Putamen (tissue), 1 donor: ENCODE results near the gene RFWD3.
"Not testable (repeated sequence)": the region's sequence is repeated elsewhere in the genome, so short reads cannot be mapped to it uniquely, and the experiment has no call there.

ENCODE experiments used
- DNase-seq: peaks from one replicate; pipeline ENCODE4 v3.0.0-alpha.2; 2016; ENCODE audit warnings: low spot score

RFWD3 gene

GRCh38 chr16:74666010-74666421 lies 661 bp downstream of the RFWD3 start:
- no peak for DNase-seq

- DNase-seq = no peak
These were observed 5.6 kb downstream of the RFWD3 start for GRCh38 chr16:74661064-74661463.

DNA sequence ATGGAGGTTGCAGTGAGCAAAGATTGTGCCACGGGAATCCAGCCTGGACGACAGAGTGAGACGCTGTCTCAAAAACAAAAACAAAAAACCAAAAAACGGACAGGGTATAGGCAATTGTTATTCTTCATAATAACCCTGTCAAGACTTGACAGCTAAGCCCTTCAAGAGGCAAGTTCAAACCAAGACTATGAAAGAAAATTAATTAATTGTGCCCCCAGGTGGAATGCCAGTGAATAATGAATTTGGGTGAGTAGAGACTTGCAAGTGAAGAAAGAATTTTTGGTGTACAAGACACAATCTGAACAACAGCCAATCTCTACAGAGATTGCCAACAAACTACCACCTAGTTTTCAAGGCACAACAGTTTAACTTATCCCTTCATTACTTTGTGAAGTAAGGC lies 6.3 kb downstream of the RFWD3 start:
- no peak for DNase-seq

- no peak for DNase-seq
These were observed 7.6 kb downstream of the RFWD3 start for GRCh38 chr16:74659041-74659440.

DNA sequence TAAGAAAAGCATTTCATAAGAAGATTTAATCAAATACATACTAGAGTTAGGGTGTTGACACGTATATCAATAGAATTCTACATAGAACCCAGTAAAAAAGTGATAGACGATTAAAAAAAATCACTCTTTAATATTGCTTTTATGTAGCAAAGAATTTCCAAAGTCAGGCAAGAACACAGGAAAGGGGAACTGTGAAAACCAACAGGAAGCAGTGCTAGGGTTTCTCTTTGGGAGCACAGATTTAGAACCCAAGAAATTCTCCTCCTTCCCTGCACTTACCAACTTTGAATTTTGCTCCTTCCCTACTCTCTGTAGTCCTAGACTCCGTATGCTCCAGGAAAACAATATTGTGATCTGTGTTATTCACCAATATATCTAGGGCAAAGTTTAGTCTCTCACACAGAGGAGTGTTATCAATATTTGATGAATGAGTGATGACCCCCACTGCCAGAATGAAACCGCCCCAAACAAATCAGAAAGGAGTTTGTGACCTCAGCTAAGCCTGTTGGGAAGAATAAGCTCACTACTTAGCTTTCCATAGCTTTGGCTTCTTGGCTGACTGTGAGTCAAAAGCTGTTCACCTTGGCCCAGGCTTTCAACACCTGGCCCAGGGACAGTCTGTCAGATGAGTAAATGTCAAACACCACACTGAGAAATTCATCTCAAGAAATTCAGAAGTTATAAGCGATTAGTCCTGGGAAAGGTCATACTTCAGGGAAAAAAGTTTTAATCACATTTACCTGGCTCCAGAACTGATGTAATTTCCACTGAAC lies 8.6 kb downstream of the RFWD3 start:
- no peak for DNase-seq

DNA sequence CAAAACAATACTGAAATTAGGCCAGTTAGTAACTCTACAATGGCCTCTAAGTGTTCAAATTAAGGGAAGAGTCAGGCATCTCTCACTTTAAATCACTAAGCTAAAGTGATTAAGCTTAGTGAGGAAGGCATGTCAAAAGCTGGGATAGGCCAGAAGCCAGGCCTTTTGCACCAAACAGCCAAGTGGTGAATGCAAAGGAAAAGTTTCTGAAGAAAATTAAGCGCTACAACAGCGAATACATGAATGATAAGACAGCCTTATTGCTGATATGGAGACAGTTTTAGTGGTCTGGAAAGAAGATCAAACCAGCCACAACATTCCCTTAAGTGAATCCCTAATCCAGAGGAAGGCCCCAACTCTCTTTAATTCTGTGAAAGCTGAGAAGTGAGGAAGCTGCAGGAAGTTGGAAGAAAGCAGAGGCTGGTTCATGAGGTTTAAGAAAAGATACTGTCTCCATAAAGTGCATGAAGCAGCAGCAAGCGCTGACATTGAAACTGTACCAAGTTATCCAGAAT lies 12.1 kb downstream of the RFWD3 start:
- no peak for DNase-seq

- not testable (repeated sequence) for DNase-seq
These were observed 13.8 kb downstream of the RFWD3 start for GRCh38 chr16:74652883-74653282.

DNA sequence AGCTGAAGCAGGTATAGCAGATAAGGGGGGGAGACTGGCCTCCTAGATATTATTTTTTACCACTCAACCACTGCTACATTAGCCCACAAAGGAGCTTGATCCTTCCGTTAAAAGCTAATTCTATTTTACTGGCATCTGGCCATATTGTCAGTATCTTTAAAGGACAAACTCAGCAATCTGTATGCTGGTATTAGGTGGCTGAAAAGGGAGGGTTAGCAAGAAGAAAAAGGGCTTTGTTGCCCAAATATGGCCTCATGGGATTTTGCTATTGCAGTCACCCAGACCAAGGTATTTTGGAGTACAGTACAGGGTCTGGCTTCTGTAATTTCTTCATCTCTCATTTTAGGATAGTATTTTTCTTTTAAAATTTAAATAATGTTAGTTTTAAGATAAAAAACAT lies 14.4 kb downstream of the RFWD3 start:
- no peak for DNase-seq

DNA sequence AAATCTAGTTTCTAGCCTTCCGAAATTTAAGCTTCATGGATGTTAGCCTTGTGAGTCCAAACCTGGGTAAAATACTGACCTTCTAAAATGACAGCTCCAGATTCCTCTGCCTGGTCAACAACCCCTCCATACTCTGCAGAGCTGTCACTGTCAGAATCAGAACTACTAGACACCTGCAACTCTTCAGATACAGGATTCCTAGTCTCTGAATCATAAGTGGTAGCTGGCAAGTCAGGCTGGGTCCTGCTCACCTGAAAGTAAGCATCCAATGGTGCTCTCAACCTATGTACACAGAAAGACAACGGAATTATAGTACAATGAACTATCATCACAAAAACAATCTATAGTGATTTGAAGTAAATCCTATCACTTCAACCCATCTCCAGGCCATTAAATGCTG lies 14.8 kb downstream of the RFWD3 start:
- DNase-seq = no peak

DNA sequence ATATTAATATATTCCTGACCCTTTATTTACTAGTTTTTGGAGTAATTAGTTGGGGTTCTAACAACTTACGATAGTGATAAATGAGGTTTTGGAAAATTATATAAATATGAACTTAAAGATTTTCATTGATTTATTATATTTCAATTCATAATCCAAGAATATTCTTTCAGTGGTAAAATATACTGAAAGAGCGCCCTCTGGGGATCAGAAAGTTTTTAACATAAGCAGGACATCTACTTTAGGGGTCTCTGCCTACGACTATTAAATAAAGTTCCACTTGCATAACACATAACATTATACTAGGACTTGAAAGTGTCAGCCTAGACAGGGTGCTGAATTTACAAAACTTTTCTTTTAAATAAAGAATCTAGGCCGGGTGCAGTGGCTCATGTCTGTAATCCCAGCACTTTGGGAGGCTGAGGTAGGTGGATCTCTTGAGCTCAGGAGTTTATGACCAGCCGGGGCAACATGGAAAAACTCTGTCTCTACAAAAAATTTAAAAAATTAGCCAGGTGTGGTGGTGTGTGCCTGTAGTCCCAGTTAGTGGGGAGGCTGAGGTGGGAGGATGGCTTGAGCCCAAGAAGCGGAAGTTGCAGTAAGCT lies 15.6 kb downstream of the RFWD3 start:
- no peak for DNase-seq

DNA sequence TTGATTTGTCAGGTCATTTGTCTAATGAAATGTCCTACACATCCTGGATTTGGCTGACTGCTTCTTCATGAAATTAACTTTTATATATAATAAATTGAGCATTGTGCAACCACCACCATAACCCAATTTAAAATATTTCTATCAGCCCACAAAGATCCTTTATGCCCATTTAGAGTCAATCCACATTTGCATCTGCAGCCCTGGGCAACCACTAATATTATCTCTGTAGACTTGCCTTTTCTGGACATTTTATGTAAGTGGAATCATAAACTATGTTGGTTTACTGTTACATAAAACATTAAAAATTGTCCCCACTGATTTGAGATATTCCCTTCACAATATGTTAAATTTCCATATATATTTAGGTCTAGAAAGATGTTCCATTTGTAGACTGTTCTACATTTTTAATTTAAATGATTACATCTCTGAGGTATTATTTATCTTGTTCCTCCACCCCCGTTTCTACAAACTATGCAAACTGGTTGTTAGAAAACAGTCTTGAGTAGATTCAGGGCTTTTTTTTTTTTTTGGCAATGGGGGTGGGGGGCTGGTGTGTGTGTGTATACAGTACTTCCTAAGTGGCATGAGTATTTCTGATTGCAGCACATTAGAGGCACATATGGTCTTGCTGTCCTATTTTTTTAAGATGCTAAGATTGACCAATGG lies 16.7 kb downstream of the RFWD3 start:
- no peak for DNase-seq

DNA sequence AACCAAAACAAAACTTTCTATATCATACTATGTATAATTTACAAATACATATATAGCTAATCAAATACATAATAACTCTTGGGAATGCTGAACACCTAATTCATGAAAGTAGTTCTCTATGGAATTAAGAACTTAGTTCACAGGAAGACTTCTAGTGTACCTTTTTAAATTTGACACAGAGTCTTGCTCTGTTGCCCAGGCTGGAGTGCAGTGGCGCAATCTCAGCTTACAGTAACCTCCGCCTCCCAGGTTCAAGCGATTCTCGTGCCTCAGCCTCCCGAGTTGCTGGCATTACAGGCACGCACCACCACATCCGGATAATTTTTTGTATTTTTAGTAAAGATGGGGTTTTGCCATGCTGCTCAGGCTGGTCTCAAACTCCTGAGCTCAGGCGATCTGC lies 24.7 kb downstream of the RFWD3 start:
- DNase-seq = no peak

- DNase-seq = no peak
These were observed 28.8 kb downstream of the RFWD3 start for GRCh38 chr16:74637742-74638453.

DNA sequence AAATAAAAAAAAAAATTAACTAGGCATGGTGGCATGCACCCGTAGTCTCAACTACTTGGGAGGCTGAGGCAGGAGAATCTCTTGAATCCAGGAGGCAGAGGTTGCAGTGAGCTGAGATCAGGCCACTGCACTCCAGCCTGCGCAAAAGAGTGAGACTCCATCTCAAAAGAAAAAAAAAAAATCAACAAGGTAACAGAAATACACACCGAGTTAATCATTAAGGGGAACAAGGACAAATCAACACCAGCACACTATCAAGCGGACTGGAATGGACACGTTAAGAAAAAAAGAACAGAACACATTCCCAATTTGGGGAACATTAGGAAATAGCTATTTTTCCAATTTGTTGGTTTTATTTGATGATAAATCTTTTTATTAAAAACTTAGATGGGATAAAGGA lies 31.4 kb downstream of the RFWD3 start:
- no peak for DNase-seq

DNA sequence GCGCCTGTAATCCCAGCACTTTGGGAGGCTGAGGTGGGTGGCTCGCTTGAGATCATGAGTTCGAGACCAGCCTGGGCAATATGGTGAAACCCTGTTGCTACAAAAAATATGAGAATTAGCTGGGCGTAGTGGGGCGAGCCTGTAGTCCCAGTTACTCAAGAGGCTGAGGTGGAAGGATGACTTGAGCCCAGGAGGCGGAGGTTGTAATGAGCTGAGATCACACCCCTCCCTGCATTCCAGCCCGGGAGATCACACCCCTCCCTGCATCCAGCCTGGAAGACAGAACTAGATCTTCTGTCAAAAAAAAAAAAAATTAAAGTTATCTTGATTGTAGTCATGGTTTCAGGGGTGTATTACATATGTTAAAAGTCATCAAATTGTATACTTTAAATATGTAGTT lies 33.0 kb downstream of the RFWD3 start:
- DNase-seq = no peak

GRCh38 chr16:74627506-74628220 lies 39.0 kb downstream of the RFWD3 start:
- DNase-seq = no peak

DNA sequence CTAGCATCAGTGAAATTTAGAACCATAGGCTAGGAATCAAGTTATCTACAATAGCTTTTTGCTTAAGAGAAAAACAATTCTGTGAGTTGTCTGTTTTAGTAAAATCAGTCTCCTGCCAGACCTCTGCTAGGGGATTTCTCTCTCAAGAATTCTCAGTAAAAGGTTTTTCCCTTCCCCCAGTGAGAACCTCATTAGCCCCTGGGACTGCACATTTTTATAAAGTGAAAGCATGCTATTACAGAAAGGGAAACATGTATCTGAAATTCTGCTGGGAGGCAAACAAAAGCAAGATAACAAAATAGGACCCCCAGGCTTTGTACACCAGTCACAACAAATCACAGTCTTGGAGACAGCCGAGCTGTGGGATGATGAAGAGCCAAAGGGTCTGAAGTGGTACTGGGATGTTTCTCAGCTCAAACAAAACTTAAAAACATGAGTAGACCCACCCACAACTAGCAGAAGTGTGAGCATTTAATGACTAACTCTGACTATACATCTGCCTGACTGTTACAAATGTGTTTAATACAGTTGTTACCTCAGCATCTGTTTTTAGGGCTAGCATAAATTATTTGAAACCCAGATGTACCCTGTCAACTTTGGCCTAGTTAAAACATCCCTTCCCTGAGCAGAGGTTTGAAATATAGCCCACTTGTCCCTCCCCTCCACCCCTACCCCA lies 39.8 kb downstream of the RFWD3 start:
- DNase-seq = no peak

DNA sequence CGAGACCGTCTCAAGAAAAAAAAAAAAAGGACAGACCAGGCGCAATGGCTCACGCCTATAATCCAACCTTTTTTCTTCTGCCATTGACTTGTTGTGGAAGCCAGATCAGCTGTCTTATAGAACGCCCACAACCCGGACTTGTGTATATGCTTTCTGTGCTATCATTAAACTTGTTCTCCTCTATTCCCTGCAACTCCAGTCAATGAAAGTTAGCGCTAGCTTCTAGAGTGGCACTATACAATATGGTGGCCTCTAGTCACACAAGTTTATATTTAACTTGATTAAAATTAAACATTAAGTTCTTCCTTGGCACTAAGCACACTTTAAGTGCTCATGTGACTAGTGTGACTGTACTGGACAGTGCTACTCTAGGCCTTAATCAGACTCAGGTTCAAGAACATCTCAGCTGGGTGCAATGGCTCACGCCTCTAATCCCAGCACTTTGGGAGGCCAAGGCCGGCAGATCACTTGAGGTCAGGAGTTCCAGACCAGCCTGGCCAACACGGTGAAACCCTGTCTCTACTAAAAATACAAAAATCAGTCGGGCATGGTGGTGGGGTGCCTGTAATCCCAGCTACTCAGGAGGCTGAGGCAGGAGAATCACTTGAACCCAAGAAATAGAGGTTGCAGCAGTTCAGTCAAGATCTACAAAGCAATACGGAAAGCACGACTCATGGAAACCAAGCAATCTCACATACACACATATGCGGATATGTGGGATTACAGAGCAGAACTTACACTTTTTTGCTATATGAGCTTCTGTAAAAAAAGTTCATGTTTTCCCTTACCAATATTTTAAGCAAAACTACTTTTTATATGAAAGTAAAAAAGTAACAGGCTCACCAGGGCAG lies 41.0 kb downstream of the RFWD3 start:
- no peak for DNase-seq

- no peak for DNase-seq
These were observed 42.8 kb downstream of the RFWD3 start for GRCh38 chr16:74623839-74624235.

- DNase-seq = peak; percentile 25
These were observed 43.4 kb downstream of the RFWD3 start for GRCh38 chr16:74623214-74623838.
